Measurements from ENCODE around the gene CDH5. TPM values are rescaled to one million over a fixed set of nuclear protein-coding genes. Genes with fewer than 3 reads are reported as not detected.

Gene CDH5
- total and polyA plus RNA-seq, 4 donors = 29.9 to 196 (median 81.1) TPM

- ATAC-seq (ENCODE audit: insufficient read depth, low FRiP score) = no peak
- no peak for TF ChIP-seq CTCF (IDR thresholded peaks at IDR 0.05; ENCODE audit: control extremely low read depth, extremely low read depth)
- 78 to 84% methylated on average over 4 of the region's 4 CpGs for WGBS, 2 donors
Observed at GRCh38 chr16:66385415-66385814, 18.9 kb downstream of the CDH5 start.

GRCh38 chr16:66386629-66387622, 20.4 kb downstream of the CDH5 start:
- Histone ChIP-seq H3K27ac (ENCODE audit: low read depth in 1 of 2, low read length in 1 of 2) (peak overlapping the region in 1 of 2 donors; percentile 15), H3K27me3 (ENCODE audit: control insufficient read depth in 3 of 3, insufficient read depth in 3 of 3, low read length in 2 of 3) (no peaks in the 10 kb centered on the region), H3K4me3 (no peak overlapping the region), H3K36me3 (ENCODE audit: control insufficient read depth in 4 of 4, insufficient read depth in 4 of 4, low read length in 4 of 4) (peaks cover 0 to 10% (median 0%) of the 10 kb centered on the region in 4 donors), H3K9ac (ENCODE audit: insufficient read depth in 1 of 2, low read length in 2 of 2) (no peak overlapping the region), H3K9me3 (ENCODE audit: control insufficient read depth in 4 of 4, insufficient read depth in 3 of 4, low read length in 3 of 4) (peaks cover 0 to 5% (median 0%) of the 10 kb centered on the region in 4 donors), H3K4me1 (ENCODE audit: control insufficient read depth in 5 of 5, insufficient read depth in 5 of 5, low read length in 5 of 5) (peaks cover 0 to 11% (median 0%) of the 10 kb centered on the region in 5 donors)
- ATAC-seq (ENCODE audit: insufficient read depth, low FRiP score) (no peak), DNase-seq (peak; percentile 42 to 56 (median 50))
- no peak for TF ChIP-seq CTCF (IDR thresholded peaks at IDR 0.05; ENCODE audit: control extremely low read depth, extremely low read depth)
- 67 to 78% methylated on average over 20 of the region's 20 CpGs for WGBS, 2 donors

More at GRCh38 chr16:66385415-66385814, 18.9 kb downstream of the CDH5 start:
- H3K4me1 ChIP-seq (ENCODE audit: control insufficient read depth in 5 of 5, insufficient read depth in 5 of 5, low read length in 5 of 5) = peaks cover 0 to 11% (median 0%) of the 10 kb centered on the region in 5 donors
- peaks cover 0 to 5% (median 0%) of the 10 kb centered on the region in 4 donors for H3K9me3 ChIP-seq (ENCODE audit: control insufficient read depth in 4 of 4, insufficient read depth in 3 of 4, low read length in 3 of 4)
- no peak overlapping the region for H3K9ac ChIP-seq (ENCODE audit: insufficient read depth in 1 of 2, low read length in 2 of 2)
- no peak for DNase-seq
- no peaks in the 10 kb centered on the region for H3K27me3 ChIP-seq (ENCODE audit: control insufficient read depth in 3 of 3, insufficient read depth in 3 of 3, low read length in 2 of 3)
- no peak overlapping the region for H3K4me3 ChIP-seq
- H3K27ac ChIP-seq (ENCODE audit: low read depth in 1 of 2, low read length in 1 of 2) = no peak overlapping the region
- H3K36me3 ChIP-seq (ENCODE audit: control insufficient read depth in 4 of 4, insufficient read depth in 4 of 4, low read length in 4 of 4) = peaks cover 0 to 6% (median 0%) of the 10 kb centered on the region in 4 donors

GRCh38 chr16:66387817-66388332, 21.4 kb downstream of the CDH5 start:
- Histone ChIP-seq H3K36me3 (ENCODE audit: control insufficient read depth in 4 of 4, insufficient read depth in 4 of 4, low read length in 4 of 4) (peaks cover 0 to 10% (median 0%) of the 10 kb centered on the region in 4 donors), H3K27me3 (ENCODE audit: control insufficient read depth in 3 of 3, insufficient read depth in 3 of 3, low read length in 2 of 3) (no peaks in the 10 kb centered on the region), H3K4me3 (no peak overlapping the region), H3K4me1 (ENCODE audit: control insufficient read depth in 5 of 5, insufficient read depth in 5 of 5, low read length in 5 of 5) (peaks cover 0 to 11% (median 0%) of the 10 kb centered on the region in 5 donors), H3K9me3 (ENCODE audit: control insufficient read depth in 4 of 4, insufficient read depth in 3 of 4, low read length in 3 of 4) (peaks cover 0 to 5% (median 0%) of the 10 kb centered on the region in 4 donors), H3K27ac (ENCODE audit: low read depth in 1 of 2, low read length in 1 of 2) (peak overlapping the region in 1 of 2 donors; percentile 15), H3K9ac (ENCODE audit: insufficient read depth in 1 of 2, low read length in 2 of 2) (no peak overlapping the region)
- ATAC-seq (ENCODE audit: insufficient read depth, low FRiP score) = no peak
- DNase-seq = no peak
- WGBS, 2 donors = 76 to 78% methylated on average over 2 of the region's 2 CpGs
- no peak for TF ChIP-seq CTCF (IDR thresholded peaks at IDR 0.05; ENCODE audit: control extremely low read depth, extremely low read depth)
